WTC11 (cell line): Measurements from ENCODE around the gene LMCD1. TPM values are rescaled to one million over a fixed set of nuclear protein-coding genes. Genes with fewer than 3 reads are reported as not detected.
A peak's percentile ranks its signal among the peaks of the same experiment; 100 is the strongest.

ENCODE experiments used
- ATAC-seq: fragments of 200-7000 bp; cut with Tn5 transposase; 2 replicates; pipeline ENCODE4 v1.10.0; 2021; ENCODE audit warnings: mild to moderate bottlenecking, moderate library complexity
- CTCF ChIA-PET: fragments of 300-600 bp; sonication (Branson Sonifier 250); formaldehyde crosslinking; loops from one replicate; lab custom pipeline; 2021; ENCODE audit warnings: antibody characterized with exemption; lab: Charles Lee
- POLR2A ChIA-PET: fragments of 350-600 bp; sonication (Branson Sonifier 250); formaldehyde crosslinking; loops from one replicate; lab custom pipeline; 2021; ENCODE audit warnings: antibody characterized with exemption; lab: Charles Lee
- DNase-seq: peaks from one replicate; pipeline ENCODE4 v3.0.0; 2021; ENCODE audit warnings: low spot score
- H3K27ac Mint-ChIP-seq: 2 replicates; pipeline ENCODE4 v1.8.0; 2021; ENCODE audit warnings: mixed read lengths
- H3K27me3 Mint-ChIP-seq: 2 replicates; pipeline ENCODE4 v1.8.0; 2021; ENCODE audit warnings: low read depth, mild to moderate bottlenecking, moderate library complexity, mixed read lengths
- H3K36me3 Mint-ChIP-seq: 2 replicates; pipeline ENCODE4 v1.8.0; 2021; ENCODE audit warnings: mixed read lengths
- H3K4me1 Mint-ChIP-seq: 2 replicates; pipeline ENCODE4 v1.8.0; 2022; ENCODE audit warnings: mixed read lengths
- H3K4me3 Mint-ChIP-seq: 2 replicates; pipeline ENCODE4 v1.8.0; 2021; ENCODE audit warnings: mild to moderate bottlenecking, moderate library complexity, mixed read lengths
- H3K9me3 Mint-ChIP-seq: 2 replicates; pipeline ENCODE4 v1.8.0; 2021; ENCODE audit warnings: mixed read lengths
- ESRRA ChIP-seq: sonication (generic); formaldehyde crosslinking; IDR thresholded peaks from 2 replicates; pipeline ENCODE4 v1.8.1; 2022; ENCODE audit warnings: mild to moderate bottlenecking, missing genetic modification reagents, borderline replicate concordance
- IRF2 ChIP-seq: sonication (generic); formaldehyde crosslinking; IDR thresholded peaks from 2 replicates; pipeline ENCODE4 v1.8.0; 2022; ENCODE audit warnings: low read depth, missing genetic modification reagents, borderline replicate concordance
- KAT7 ChIP-seq: sonication (generic); formaldehyde crosslinking; IDR thresholded peaks from 2 replicates; pipeline ENCODE4 v1.8.1; 2023; ENCODE audit warnings: missing genetic modification reagents, mild to moderate bottlenecking, borderline replicate concordance
- MYBL2 ChIP-seq: sonication (generic); formaldehyde crosslinking; IDR thresholded peaks from 2 replicates; pipeline ENCODE4 v1.8.1; 2023; ENCODE audit warnings: mild to moderate bottlenecking, moderate library complexity, missing genetic modification reagents
- NFE2L1 ChIP-seq: sonication (generic); formaldehyde crosslinking; IDR thresholded peaks from 2 replicates; pipeline ENCODE4 v1.8.1; 2023; ENCODE audit warnings: missing genetic modification reagents
- NFYB ChIP-seq: sonication (generic); formaldehyde crosslinking; conservative IDR thresholded peaks from 2 replicates; pipeline ENCODE4 v1.8.0; 2022; ENCODE audit warnings: low read depth, missing genetic modification reagents
- NR2C2 ChIP-seq: sonication (generic); formaldehyde crosslinking; IDR thresholded peaks from 2 replicates; pipeline ENCODE4 v1.8.0; 2022; ENCODE audit warnings: mild to moderate bottlenecking, missing genetic modification reagents
- OVOL2 ChIP-seq: fragments of 250-450 bp; sonication (Bioruptor Pico); IDR thresholded peaks from 2 replicates; pipeline ENCODE4 v1.9.0; 2021; ENCODE audit warnings: mild to moderate bottlenecking, borderline replicate concordance
- RORB ChIP-seq: fragments of 250-450 bp; sonication (Bioruptor Pico); IDR thresholded peaks from 2 replicates; pipeline ENCODE4 v1.9.0; 2021; ENCODE audit warnings: mild to moderate bottlenecking
- SMAD3 ChIP-seq: sonication (generic); formaldehyde crosslinking; IDR thresholded peaks from 2 replicates; pipeline ENCODE4 v1.8.0; 2022; ENCODE audit warnings: missing genetic modification reagents, mild to moderate bottlenecking, borderline replicate concordance
- SMAD4 ChIP-seq: sonication (generic); formaldehyde crosslinking; IDR thresholded peaks from 2 replicates; pipeline ENCODE4 v1.8.0; 2022; ENCODE audit warnings: mild to moderate bottlenecking, missing genetic modification reagents
- SP1 ChIP-seq: sonication (generic); formaldehyde crosslinking; conservative IDR thresholded peaks from 2 replicates; pipeline ENCODE4 v1.8.1; 2022; ENCODE audit warnings: missing genetic modification reagents
- TP53 ChIP-seq: sonication (generic); formaldehyde crosslinking; IDR thresholded peaks from 2 replicates; pipeline ENCODE4 v1.8.1; 2023; ENCODE audit warnings: mild to moderate bottlenecking, missing genetic modification reagents
- ZNF138 ChIP-seq: sonication (generic); formaldehyde crosslinking; conservative IDR thresholded peaks from 2 replicates; pipeline ENCODE4 v1.8.1; 2022; ENCODE audit warnings: mild to moderate bottlenecking, moderate library complexity, missing genetic modification reagents
- ZNF396 ChIP-seq: fragments of 250-450 bp; sonication (Bioruptor Pico); IDR thresholded peaks from 2 replicates; pipeline ENCODE4 v1.8.0; 2021; ENCODE audit warnings: mild to moderate bottlenecking, moderate library complexity, borderline replicate concordance
- ZNF416 ChIP-seq: fragments of 250-450 bp; sonication (Bioruptor Pico); IDR thresholded peaks from 2 replicates; pipeline ENCODE4 v1.9.0; 2021; ENCODE audit warnings: mild to moderate bottlenecking, inconsistent platforms
- total RNA-seq: library from RNA; stranded (reverse); gene quantifications from 3 replicates; pipeline ENCODE4 v1.2.3, GENCODE V29; 2021
- TF ChIP-seq, protein P1 (sequence below): sonication (generic); formaldehyde crosslinking; IDR thresholded peaks from 2 replicates; pipeline ENCODE4 v1.8.0; 2023; ENCODE audit warnings: missing genetic modification reagents
- TF ChIP-seq, protein P2 (sequence below): sonication (generic); formaldehyde crosslinking; IDR thresholded peaks from 2 replicates; pipeline ENCODE4 v1.8.1; 2023; ENCODE audit warnings: mild to moderate bottlenecking, missing genetic modification reagents
- TF ChIP-seq, protein P3 (sequence below): fragments of 250-450 bp; sonication (Bioruptor Pico); IDR thresholded peaks from 2 replicates; pipeline ENCODE4 v1.9.0; 2021; ENCODE audit warnings: mild to moderate bottlenecking, borderline replicate concordance
- TF ChIP-seq, protein P4 (sequence below): sonication (generic); formaldehyde crosslinking; IDR thresholded peaks from 2 replicates; pipeline ENCODE4 v1.8.1; 2022; ENCODE audit warnings: mild to moderate bottlenecking, moderate library complexity, missing genetic modification reagents

Gene LMCD1
- total RNA-seq, 1 experiment from 2014 or later: 12.5 TPM

DNA sequence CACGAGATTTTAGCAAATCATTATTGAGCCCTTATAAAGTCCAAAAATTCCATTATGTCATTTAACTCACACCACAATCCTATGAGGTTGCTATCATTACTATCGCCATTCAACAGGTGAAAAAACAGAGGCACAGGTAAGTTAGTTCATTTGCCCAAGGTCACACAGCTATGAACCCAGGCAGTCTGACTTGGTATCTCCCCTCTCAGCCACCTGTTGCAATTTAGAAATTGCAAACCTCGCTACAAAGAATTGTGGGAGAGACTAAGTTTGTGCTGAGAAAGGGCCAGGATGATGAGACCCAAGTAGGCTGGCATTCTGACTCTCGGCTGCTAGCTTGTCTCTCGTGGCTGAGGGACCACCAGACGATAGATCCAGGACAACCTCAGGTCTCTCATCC, 57.7 kb downstream of the LMCD1 start (continued):
- no peak for TF ChIP-seq ESRRA

DNA sequence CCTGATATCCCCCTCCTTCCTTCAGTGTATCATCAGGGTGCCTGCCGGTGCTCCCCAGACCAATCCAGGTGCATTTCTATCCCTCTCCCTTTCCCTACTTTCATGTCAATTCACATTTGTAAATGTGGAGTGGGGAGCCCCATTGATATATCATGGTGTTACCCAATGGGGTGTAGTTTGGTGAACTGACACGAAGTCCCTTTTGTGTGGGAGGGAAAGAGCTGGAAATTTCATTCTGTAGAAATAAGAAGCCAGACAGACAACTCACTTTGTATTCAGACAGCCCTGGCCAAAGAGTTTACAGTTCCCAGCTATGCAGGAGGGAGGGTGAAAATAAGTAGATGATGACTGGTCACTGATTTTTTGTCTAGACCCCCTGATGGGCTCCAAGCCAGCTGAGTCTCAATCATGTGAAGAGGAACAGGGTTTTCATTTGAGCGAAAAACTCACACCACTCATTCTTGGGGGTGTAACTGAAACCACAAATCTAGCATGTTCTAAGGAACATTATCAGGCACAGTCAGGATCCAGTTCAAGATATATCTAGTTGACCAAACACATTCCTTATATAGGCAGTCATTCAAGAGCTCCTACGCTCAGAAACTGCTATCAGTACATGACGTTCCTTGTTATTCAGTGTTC, 58.9 kb downstream of the LMCD1 start:
- POLR2A ChIA-PET: no interaction called here
- no peak overlapping the region for H3K27ac Mint-ChIP-seq
- H3K36me3 Mint-ChIP-seq: 0 out of 2 replicates have a peak, but pooled peaks cover 4% of the 10 kb centered on the region
- peaks cover 11% of the 10 kb centered on the region for H3K4me1 Mint-ChIP-seq
- CTCF ChIA-PET: no interaction called here
- H3K4me3 Mint-ChIP-seq: no peak overlapping the region
- H3K9me3 Mint-ChIP-seq: no peaks in the 10 kb centered on the region
- no peak for DNase-seq
- TF ChIP-seq KAT7 (CRISPR knock-in tag) (no peak), NR2C2 (CRISPR knock-in tag) (no peak), NFE2L1 (CRISPR knock-in tag) (no peak), SMAD4 (CRISPR knock-in tag) (no peak)
- TF ChIP-seq, protein P1, sequence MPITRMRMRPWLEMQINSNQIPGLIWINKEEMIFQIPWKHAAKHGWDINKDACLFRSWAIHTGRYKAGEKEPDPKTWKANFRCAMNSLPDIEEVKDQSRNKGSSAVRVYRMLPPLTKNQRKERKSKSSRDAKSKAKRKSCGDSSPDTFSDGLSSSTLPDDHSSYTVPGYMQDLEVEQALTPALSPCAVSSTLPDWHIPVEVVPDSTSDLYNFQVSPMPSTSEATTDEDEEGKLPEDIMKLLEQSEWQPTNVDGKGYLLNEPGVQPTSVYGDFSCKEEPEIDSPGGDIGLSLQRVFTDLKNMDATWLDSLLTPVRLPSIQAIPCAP (CRISPR knock-in tag): no peak
- no peak for ATAC-seq
- no peaks in the 10 kb centered on the region for H3K27me3 Mint-ChIP-seq

DNA sequence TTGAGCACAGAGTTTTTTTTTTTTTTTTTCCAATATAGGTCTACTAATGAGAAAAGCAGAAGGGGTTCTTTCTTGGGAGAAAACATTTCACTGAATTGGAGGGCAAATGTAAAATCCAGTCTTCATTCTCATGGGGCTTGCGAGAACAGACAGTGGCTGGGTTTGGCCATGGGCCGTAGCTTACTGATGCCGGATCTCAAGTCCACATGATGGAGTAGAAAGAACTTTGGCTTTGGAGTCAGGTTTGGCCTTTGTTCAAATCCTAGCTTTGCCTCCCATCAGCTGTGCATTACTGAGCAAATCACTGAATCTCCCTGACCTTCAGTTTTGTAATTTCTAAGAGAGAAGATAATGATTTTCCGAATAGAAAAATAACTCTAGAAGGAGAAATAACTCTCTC, 59.7 kb downstream of the LMCD1 start:
- 0 out of 2 replicates have a peak, but pooled peaks cover 3% of the 10 kb centered on the region for H3K4me1 Mint-ChIP-seq
- ChIA-PET CTCF (no interaction called here), POLR2A (no interaction called here)
- H3K9me3 Mint-ChIP-seq: no peaks in the 10 kb centered on the region
- DNase-seq (no peak), ATAC-seq (no peak)
- H3K27ac Mint-ChIP-seq: no peak overlapping the region
- TF ChIP-seq, protein P2, sequence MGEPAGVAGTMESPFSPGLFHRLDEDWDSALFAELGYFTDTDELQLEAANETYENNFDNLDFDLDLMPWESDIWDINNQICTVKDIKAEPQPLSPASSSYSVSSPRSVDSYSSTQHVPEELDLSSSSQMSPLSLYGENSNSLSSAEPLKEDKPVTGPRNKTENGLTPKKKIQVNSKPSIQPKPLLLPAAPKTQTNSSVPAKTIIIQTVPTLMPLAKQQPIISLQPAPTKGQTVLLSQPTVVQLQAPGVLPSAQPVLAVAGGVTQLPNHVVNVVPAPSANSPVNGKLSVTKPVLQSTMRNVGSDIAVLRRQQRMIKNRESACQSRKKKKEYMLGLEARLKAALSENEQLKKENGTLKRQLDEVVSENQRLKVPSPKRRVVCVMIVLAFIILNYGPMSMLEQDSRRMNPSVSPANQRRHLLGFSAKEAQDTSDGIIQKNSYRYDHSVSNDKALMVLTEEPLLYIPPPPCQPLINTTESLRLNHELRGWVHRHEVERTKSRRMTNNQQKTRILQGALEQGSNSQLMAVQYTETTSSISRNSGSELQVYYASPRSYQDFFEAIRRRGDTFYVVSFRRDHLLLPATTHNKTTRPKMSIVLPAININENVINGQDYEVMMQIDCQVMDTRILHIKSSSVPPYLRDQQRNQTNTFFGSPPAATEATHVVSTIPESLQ: no peak
- no peak for TF ChIP-seq RORB (CRISPR knock-in tag)
- no peak for TF ChIP-seq TP53 (CRISPR knock-in tag)
- H3K36me3 Mint-ChIP-seq: 0 out of 2 replicates have a peak, but pooled peaks cover 4% of the 10 kb centered on the region
- H3K4me3 Mint-ChIP-seq: no peak overlapping the region
- H3K27me3 Mint-ChIP-seq: no peaks in the 10 kb centered on the region

DNA sequence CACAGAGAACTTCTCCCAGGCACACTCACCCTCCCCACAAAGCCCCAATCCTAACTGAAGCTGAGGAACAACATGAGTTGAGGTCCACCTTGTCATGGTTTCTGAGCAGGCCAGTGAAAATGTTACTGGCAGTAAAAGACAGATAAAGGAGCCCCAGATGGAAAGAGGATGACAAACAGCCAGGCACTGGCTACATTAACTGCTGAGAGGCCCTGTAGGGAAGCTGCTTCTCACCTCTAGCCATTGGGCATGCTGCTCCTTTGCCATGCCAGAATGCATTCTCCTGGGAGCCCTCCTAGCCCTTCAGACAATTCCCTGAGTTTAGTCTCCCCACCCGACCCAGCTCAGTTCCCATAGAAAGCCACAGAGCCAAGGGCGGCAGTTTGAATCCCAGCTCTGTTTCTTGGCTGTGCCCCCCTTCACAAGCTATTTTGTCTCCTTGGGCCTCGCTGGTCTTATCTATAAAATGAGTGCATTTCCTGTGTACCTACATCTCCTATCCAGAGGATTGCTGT, 60.5 kb downstream of the LMCD1 start:
- H3K27ac Mint-ChIP-seq: no peak overlapping the region
- peak; percentile 48; the same call in 1 of the 2 replicates for ATAC-seq
- CTCF ChIA-PET: no interaction called here

DNA sequence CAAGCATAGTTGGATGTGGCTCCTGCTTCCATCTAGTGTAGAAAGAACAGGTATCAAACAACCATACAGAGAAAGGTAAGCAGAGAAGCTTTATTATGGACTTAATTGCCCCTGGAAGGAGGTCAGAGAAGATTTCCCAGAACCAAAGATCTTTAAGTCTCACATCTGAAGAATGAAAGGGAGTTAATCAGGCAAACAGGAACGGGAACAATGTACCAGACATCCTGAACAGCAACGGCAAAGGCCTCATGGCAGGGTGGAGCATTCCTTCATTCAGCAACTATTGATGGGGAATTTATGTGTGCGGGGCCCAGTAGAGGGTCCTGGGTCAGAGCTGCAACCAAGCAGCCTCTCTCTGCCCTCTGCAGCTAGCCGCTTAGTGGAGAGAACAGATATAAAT, 61.5 kb downstream of the LMCD1 start:
- Mint-ChIP-seq H3K9me3 (no peaks in the 10 kb centered on the region), H3K36me3 (0 out of 2 replicates have a peak, but pooled peaks cover 4% of the 10 kb centered on the region), H3K27me3 (no peaks in the 10 kb centered on the region), H3K4me1 (0 out of 2 replicates have a peak, but pooled peaks cover 3% of the 10 kb centered on the region), H3K27ac (no peak overlapping the region), H3K4me3 (no peak overlapping the region)
- DNase-seq: no peak
- ATAC-seq: no peak
- POLR2A ChIA-PET: no interaction called here
- CTCF ChIA-PET: no interaction called here
- TF ChIP-seq ZNF138 (CRISPR knock-in tag): no peak
- no peak for TF ChIP-seq IRF2
- no peak for TF ChIP-seq ZNF416 (CRISPR knock-in tag)
- TF ChIP-seq, protein P3, sequence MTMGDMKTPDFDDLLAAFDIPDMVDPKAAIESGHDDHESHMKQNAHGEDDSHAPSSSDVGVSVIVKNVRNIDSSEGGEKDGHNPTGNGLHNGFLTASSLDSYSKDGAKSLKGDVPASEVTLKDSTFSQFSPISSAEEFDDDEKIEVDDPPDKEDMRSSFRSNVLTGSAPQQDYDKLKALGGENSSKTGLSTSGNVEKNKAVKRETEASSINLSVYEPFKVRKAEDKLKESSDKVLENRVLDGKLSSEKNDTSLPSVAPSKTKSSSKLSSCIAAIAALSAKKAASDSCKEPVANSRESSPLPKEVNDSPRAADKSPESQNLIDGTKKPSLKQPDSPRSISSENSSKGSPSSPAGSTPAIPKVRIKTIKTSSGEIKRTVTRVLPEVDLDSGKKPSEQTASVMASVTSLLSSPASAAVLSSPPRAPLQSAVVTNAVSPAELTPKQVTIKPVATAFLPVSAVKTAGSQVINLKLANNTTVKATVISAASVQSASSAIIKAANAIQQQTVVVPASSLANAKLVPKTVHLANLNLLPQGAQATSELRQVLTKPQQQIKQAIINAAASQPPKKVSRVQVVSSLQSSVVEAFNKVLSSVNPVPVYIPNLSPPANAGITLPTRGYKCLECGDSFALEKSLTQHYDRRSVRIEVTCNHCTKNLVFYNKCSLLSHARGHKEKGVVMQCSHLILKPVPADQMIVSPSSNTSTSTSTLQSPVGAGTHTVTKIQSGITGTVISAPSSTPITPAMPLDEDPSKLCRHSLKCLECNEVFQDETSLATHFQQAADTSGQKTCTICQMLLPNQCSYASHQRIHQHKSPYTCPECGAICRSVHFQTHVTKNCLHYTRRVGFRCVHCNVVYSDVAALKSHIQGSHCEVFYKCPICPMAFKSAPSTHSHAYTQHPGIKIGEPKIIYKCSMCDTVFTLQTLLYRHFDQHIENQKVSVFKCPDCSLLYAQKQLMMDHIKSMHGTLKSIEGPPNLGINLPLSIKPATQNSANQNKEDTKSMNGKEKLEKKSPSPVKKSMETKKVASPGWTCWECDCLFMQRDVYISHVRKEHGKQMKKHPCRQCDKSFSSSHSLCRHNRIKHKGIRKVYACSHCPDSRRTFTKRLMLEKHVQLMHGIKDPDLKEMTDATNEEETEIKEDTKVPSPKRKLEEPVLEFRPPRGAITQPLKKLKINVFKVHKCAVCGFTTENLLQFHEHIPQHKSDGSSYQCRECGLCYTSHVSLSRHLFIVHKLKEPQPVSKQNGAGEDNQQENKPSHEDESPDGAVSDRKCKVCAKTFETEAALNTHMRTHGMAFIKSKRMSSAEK (CRISPR knock-in tag): no peak
- TF ChIP-seq, protein P4, sequence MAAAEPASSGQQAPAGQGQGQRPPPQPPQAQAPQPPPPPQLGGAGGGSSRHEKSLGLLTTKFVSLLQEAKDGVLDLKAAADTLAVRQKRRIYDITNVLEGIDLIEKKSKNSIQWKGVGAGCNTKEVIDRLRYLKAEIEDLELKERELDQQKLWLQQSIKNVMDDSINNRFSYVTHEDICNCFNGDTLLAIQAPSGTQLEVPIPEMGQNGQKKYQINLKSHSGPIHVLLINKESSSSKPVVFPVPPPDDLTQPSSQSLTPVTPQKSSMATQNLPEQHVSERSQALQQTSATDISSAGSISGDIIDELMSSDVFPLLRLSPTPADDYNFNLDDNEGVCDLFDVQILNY: no peak
- no peak for TF ChIP-seq NFYB (CRISPR knock-in tag)
- TF ChIP-seq ZNF396 (CRISPR knock-in tag): no peak
- TF ChIP-seq OVOL2 (CRISPR knock-in tag): no peak
- TF ChIP-seq SP1: no peak
- TF ChIP-seq MYBL2 (CRISPR knock-in tag): no peak
- no peak for TF ChIP-seq NFE2L1 (CRISPR knock-in tag)

More for the DNA sequence above, 60.5 kb downstream of the LMCD1 start:
- TF ChIP-seq TP53 (CRISPR knock-in tag): no peak
- no peak for TF ChIP-seq SMAD3 (CRISPR knock-in tag)
- POLR2A ChIA-PET: no interaction called here
- DNase-seq: no peak
- Mint-ChIP-seq H3K36me3 (0 out of 2 replicates have a peak, but pooled peaks cover 4% of the 10 kb centered on the region), H3K4me1 (0 out of 2 replicates have a peak, but pooled peaks cover 3% of the 10 kb centered on the region), H3K9me3 (no peaks in the 10 kb centered on the region), H3K27me3 (no peaks in the 10 kb centered on the region), H3K4me3 (no peak overlapping the region)
